OCI-LY3 (cell line): ENCODE results near the gene REEP1.

ENCODE experiments used
- EZH2phosphoT487 ChIP-seq: fragments of 200-600 bp; shearing (Covaris generic); IDR thresholded peaks from 2 replicates; pipeline ENCODE4 v1.6.1; 2018; ENCODE audit warnings: antibody characterized with exemption, mixed run types, low read depth
- TF ChIP-seq, protein P1 (sequence below): fragments of 200-600, 300-600 bp; sonication (generic); IDR thresholded peaks from 2 replicates; pipeline ENCODE4 v1.5.1; 2014; ENCODE audit warnings: antibody characterized with exemption, low read length, low read depth

DNA sequence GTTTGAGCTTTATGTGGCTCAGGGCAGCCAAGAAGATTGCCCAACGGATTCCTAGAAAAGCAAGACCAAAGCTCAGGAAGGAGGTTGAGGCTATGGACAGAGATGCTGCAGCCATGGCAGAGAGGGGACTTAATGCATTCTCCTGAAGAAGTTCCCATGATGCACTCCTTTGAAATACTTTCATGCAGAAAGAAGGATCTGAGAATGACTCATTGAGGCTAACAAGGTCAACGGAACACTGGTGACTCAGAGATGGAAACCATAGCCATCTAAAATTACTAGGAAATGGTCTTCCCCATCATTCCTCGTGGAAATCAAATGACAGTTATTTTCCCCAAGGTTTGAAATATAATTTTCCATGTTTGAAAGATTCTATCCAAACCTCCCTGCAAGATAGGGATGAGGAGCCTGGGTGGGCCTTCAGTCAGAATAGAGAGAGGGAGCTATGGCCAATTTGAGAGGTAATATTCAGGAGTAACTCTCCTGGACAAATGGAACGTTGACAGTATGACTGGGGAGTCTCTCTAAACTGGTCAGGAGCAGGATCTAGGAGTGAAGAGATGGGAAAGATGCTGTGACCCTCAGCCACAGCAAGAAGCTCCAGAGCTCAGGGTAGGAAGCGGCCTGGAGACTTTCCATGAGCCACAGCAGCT, 63.0 kb downstream of the REEP1 start:
- TF ChIP-seq EZH2phosphoT487, result no peak
- TF ChIP-seq, protein P1, sequence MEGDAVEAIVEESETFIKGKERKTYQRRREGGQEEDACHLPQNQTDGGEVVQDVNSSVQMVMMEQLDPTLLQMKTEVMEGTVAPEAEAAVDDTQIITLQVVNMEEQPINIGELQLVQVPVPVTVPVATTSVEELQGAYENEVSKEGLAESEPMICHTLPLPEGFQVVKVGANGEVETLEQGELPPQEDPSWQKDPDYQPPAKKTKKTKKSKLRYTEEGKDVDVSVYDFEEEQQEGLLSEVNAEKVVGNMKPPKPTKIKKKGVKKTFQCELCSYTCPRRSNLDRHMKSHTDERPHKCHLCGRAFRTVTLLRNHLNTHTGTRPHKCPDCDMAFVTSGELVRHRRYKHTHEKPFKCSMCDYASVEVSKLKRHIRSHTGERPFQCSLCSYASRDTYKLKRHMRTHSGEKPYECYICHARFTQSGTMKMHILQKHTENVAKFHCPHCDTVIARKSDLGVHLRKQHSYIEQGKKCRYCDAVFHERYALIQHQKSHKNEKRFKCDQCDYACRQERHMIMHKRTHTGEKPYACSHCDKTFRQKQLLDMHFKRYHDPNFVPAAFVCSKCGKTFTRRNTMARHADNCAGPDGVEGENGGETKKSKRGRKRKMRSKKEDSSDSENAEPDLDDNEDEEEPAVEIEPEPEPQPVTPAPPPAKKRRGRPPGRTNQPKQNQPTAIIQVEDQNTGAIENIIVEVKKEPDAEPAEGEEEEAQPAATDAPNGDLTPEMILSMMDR, result no peak
